Measurements from ENCODE around the gene COL5A1.

COL5A1 gene

DNA sequence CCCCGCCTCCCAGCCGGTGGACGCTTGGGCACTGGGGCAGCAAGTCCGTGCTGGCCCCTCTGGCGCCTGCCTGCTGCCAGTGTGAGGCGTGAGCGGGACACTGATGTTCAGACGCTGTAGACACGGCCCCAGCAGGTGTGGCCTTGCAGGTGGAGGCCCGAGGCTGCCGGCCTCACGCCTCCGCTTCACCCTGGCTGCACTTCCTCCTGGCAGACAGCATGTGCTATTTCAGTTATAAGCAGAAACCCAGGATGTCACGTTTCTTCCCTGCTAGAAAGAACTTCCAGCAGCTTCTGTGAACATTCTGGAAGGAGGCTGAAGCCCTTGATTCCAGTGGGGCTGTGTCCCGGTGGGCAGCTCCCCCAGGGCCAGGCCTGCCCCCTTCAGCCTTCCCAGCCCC, 124.2 kb downstream of the COL5A1 start:
- no peak for DNase-seq (ENCODE audit: low read depth in 2 of 2)

DNA sequence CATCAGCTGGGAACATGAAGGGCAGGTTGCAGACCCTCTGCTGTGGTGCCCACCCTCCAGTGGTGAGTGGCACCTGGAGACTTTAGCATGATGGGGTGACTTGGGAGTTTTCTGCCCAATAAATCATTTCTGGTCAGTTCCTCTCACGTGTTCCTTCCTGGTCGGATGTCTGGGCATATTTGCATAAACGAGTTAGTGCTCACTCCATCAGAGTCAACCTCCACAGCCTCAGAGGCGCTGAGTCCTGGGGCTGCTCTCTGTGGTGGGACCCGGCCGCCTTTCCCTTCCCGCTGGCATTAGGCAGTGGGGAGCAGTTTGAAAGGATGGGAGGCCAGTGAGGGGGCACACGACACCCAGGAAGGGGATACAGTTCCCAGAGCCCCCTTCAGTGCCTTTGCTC, 125.0 kb downstream of the COL5A1 start:
- no peak for DNase-seq (ENCODE audit: low read depth in 2 of 2)

DNA sequence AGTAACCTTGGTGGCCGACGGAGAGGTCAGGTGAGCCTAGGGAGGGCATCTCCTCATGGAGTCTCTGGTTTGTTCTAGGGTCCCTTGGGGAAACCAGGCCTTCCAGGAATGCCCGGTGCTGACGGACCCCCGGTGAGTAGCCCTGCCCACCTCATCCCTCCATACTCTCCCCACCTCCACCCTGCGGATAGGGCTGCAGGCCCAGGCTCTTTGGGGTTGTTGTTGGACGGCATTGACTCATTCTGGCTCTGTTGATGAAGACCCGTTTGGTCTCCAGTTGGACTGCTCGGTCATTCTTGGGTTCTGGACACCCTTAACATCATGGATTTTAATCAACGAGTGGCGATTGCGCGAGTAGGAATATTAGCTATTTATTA, 126.7 kb downstream of the COL5A1 start:
- DNase-seq (ENCODE audit: low read depth in 2 of 2), result no peak

DNA sequence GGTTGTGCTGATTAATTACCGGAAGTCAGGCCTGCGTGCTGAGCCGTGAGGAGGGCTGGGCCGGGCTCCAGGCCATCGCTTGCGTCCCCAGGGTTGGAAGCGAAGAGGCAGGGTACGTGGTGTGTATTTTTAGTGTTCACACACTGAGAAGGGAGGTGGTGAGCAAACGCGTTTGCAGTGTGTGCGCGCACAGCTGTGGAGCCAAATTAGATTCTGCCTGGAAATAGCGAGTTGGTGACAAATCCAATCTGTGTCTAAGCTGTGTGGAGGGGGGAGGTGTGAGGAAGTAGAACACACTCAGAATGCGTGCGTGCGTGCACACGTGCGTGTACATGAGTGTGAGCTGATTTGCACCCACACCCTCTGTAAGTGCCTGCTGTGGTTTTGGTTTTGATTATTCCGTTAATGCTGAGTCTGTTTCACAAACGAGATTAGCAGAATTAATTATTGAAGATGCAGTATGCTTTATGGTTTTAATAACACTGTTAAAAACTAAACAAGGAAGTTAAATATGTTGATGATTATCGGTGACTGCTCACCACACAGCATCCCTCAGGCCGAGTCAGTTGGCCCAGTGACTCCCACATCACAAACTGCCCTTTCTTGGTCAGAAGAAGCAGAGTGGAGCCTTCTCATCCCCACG, 127.2 kb downstream of the COL5A1 start:
- no peak for DNase-seq (ENCODE audit: low read depth in 2 of 2)

DNA sequence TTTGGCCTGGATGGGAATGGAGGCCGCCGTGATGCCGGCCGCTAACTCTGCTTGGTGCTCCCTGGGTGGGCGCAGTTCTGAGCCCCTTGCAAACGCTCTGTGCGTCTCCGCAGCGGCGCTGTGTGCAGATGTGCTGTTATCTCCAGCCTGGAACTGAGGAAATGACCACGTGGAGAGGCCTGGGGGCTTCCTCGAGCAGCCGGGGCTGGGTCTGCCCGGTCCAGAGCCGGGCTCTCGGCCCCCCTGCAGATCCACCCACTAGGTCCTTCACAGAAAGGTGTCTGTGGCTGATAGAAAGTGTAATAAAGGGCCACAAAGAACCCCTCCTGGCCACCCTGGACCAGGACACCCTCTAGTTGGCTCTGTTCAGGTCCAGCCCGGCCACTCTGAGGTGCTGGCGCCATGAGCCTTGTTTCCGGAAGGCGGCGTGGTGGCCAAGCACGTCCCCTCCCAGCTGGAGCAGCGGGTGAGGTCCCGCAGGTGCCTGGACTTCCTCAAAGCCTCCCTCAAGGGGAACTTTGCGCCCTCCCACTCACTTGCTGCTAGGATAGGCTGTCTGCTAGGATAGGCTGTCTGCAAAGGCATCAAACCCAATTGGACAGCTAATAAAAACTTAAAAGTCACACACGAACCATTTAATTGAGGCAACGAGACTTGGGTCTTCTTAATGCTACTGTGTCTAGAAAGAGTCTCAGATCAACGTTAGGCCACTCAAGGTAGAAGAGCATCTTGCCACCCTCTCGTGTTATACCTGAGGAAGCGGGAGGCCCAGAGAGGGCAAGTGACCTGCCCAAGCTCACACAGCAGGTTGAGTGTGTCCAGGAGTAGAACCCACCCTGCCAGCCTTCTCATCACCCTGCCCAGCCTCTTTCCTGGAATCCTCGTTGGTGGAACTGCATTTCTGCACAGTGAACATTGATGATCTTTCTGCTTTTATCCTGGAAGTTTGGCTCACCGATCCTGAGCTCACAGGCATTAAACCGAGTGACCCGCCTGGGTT, 129.7 kb downstream of the COL5A1 start:
- no peak for DNase-seq (ENCODE audit: low read depth in 2 of 2)

DNA sequence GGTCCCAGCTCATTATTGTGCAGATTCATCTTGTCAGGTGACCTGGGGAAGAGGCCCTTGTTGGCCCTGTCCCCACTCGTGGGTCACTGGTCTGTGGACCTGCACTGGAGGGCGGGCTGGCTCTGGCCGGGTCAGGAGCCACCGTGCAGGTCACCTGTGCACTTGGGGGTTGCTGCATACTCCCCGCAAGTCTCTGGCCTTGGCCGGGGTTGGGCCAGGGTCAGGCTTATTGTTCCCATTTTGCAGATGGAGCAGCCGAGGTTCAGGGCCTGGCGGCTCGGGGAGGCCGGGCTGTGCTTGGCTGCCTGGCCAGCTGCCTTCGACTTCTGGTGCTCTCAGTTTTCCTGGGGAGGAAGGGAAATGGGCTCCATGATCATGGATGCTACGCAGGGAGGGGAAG, 130.7 kb downstream of the COL5A1 start:
- DNase-seq (ENCODE audit: low read depth in 2 of 2), result no peak

DNA sequence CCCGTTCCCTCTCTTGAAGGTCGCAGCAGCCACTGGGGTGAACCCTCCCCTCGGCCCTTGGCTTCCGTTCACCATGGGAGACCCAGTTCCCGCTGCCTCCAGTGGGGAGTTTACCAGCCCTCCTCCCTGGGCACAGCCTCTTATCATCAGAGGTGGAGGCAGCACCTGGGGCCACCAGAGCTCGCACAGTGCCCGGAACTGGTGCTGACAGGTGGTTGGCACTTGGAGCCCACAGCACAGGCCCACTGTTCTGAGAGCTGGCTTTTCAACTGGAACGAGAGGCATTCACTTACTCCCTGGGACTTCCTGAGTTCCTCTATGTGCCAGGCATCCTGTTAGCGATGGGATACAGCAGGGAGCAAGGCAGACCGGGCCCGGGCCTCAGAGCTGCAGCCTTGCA, 132.2 kb downstream of the COL5A1 start:
- DNase-seq (ENCODE audit: low read depth in 2 of 2), result no peak

DNA sequence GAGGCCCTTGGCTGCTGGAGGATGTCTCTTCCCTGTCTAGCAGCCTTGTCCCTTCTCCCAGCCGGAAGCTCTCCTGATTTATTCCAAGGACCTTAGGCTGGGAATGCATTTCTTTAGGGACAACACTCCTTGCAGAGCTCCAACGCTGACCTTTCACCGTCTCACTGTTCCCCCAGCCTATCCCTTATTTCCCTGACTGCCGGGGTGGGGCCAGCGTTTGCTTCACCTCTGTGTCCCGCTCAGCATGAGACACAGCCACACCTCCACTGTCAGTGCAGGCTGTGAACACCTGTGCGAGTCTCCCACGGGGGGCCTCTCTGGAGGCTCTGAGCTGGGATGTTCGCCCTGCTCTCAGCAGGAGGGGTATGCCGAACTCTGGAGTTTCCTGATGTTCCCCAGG, 132.8 kb downstream of the COL5A1 start:
- no peak for DNase-seq (ENCODE audit: low read depth in 2 of 2)

DNA sequence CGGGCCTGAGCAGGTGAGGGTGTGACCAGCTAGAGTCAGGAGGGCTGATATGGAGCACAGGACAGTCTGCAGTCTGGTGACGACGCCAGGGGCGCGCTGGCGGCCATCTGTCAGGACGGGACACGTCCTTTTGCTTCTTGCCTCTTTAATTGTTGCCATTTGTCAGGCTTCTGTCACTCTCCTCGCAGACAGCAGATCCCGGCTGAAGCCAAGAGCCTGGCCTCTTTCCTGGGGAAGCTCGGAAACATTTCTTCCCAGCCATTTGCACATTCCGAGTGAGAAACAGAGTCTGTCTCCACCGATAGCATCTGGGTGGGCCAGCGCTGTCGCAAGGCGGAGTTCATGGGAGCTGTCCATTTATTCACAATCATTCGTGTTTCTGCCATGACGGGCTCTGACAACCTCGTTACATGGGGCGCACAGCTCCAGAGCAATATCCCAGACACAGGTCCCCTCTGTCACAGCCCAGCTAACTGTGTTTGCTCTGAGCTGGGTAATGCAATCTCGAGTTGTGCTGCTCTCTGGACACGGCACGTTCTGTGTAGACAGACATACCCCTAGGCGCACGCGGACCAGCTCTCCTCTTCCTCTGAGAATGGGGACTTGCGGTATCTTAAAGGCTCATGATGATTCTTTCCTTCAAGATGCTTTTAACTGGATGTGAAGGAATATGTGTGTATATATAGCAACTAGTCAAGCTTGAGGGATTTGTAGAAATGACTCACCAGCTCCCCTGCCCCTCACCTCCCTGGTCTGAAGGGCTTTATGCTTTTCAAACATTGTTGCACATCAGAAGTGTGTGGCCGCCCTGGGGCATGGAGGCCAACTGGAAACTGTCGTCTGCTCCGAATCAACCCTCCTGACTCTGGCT, 133.7 kb downstream of the COL5A1 start:
- DNase-seq (ENCODE audit: low read depth in 2 of 2), result no peak

DNA sequence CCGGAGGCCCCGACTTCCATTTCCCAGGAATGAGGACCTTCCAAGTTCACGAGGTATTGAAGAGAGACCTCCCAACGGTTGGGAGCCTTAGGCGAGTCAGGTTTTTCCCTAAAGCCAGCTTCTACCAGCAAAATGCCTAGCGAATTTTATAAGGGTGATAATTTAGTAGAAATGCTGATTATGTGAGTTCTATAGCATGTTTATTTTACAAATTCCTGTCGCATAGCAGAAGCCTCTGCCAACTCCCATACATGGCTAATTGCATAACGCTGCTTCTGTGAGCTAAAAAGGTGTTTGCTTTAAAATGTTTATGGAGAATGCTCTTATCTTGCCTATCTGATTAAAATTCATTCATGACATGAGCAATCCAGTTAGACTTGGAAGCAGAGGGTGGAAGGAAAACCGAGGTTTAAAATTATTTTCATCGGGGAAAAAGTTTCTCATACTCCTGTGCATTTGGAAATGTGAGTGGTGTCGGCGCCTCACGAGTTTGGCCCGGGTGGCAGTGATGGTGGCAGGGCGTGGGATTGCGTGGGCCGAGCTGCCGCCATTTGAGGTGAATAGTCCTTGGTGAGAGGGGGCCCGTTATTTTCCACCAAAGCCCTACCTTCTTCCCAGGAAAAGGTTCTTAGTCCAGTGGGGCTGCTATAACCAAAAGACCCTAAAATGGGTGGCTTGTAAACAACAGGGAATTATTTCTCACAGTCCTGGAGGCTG, 134.6 kb downstream of the COL5A1 start:
- no peak for DNase-seq (ENCODE audit: low read depth in 2 of 2)

DNA sequence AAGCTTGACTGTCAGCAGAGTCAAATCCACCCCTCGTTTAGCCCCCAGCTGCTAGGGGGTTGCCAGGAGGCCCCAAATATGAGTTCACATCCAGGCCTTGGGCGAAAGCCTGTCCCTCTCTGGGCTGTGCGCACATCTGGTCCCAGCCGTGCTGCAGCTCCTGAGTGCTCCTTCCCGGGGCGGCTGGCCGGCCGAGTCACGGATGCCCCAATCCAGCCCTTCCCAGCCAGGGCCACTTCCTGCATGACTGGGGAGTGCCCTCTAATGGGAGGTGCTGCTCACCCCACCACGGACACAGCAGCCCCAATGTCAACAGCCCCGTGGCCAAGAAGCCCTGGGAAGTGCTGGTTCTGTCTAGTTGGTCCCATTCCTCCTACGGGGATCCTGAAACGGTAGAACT, 135.6 kb downstream of the COL5A1 start:
- DNase-seq (ENCODE audit: low read depth in 2 of 2), result no peak

DNA sequence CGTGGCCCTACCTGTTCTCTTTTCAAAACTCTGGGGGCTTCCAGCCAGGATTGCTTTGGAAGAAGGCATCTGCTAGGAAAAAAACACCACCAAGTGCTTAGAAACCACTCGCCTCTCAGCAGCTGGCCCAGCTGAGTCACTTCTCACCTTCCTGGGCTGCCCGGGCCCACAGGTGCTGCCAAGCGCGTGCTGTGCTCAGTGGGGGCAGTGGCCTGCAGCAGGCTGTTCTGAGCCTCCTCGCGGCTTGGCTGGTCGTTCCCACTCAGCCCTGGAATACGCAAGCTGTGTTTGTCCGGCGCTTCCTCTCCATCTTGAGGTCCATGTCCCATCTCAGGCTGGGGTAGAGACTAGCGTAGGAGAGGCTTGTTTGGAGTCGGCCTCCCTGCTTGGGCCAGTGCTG, 136.6 kb downstream of the COL5A1 start:
- DNase-seq (ENCODE audit: low read depth in 2 of 2), result no peak

DNA sequence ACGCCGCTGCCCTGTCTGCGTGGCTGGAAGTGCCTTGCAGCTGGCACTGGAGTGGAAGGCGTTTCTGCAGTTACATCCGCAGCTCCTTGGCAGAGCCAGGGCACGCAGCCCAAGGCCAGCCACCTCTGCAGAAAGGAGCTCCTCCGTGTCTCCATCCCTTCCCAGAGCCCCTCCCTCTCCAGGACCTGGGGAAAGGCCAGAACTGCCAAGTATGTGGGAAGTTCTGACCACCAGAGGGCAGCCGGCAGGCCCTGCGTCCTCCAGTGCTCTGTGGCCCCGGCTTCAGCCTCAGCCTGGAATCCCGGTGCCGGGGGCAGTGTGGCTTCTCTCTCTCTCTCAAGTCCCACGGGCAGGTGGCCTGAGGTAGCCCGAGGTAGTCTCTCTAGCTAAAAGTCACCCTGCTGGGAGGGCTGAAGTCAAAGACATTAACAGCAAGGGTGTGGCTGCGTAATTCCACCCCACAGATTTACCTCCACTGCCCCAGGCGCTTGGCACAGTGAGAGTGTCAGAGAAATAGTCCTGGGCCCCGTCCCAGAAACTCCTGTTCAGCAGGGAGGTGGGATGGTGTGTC, 137.3 kb downstream of the COL5A1 start:
- DNase-seq (ENCODE audit: low read depth in 2 of 2), result no peak

DNA sequence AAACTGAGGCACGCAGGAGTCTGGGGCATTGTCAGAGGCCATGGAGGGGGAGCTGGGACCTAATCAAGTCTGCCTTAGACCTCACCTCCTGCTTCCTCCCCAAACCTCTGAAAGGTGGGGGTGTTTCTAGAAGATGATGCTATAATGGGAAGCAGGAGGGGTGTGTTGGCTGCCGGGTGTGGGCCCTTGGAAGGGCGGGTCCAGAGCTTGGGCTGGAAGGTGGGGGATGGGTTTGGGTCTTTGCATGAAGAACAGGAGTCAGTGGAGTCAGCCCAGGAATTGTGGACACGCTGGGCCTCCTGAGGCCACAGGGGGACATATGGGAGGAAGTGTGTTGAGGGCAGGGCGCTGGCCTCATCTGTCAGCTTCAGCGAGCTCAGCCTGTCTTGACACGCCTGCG, 138.0 kb downstream of the COL5A1 start:
- no peak for DNase-seq (ENCODE audit: low read depth in 2 of 2)

DNA sequence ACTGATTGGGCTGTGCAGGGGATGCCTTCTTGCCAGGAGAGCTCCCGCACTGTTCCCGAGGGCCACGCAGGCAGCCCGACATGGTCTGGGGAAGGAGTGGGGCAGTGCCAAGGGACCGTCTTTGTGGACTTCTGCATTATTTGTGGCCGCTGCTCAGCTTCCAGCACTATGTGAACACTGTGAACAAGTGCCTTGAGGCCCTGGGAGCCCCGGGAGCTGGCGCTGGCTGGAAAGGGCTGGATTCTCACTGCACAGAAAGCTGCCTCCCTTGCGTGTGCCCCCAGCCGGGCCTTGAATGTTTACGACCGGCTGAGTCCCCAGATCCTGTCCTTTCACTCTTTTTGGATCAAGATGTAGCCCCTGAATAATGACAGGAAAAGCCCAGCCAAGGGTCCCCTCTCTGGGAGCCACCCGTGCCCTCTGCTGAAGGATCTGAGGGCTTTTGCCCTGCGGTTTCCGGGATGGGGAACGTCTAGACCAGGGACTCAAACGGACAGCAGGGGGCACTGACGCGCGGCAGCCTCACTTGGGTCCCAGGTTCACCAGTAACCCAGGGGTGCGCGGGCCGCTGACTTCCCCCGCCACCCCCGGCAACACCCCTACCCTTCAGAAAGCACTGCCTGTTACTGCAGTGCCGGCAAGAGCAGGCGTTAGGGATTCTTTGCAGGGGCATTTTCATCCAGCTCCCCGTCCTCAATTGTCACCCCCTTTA, 140.1 kb downstream of the COL5A1 start:
- no peak for DNase-seq (ENCODE audit: low read depth in 2 of 2)

DNA sequence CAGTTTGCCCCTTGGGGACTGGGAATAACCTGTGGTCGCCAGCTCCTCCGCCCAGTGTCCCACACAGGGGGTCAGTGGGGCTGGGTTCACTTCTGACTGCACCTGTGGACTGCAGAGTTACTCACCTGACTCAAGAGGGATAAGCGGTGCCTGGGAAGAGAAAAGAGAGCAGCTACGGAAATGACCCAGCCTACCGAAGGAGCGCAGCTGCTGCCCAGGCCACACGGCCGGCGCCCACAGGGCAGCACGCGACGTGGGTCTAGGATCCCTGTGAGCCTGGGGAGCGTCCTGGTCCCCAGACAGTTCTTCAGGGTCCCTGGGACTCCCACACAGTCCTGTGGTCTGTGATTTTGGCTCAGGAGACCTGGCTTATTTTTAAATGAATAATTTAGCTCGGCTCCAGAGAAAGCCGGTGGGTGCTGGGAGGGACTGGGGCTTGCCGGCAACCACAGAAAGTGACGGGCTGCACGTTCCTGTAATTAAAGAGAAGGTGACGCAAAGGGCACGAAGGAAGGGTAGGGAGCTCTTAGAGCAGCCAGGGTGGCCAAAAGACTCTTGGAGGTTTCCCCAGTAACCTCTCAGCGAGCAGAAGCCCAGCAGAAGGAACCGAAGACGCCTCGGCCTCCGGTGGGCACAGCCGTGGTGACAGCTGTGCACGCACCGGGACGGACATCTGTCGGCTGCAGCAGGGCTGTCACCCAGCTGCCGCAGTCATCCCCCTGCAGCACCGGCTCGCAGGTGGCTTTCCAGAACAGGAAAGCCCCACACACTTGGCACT, 141.5 kb downstream of the COL5A1 start:
- no peak for DNase-seq (ENCODE audit: low read depth in 2 of 2)

DNA sequence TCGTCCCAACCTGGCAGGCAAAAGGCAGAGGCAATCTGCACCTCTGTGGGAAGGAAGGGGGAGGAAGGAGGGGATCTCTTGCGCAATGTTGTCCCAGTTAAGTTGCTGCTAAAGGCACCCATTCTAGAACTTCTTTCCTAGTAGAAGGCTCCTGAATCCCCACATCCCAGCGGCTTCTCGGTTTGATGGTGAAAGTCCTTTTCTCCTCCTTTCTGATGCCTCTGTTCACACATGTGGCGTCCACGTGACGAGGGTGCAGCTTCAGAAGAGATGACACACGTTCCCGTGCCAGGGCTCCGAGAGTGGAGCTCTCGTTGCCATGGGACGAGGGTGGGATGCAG, 142.1 kb downstream of the COL5A1 start:
- no peak for DNase-seq (ENCODE audit: low read depth in 2 of 2)

DNA sequence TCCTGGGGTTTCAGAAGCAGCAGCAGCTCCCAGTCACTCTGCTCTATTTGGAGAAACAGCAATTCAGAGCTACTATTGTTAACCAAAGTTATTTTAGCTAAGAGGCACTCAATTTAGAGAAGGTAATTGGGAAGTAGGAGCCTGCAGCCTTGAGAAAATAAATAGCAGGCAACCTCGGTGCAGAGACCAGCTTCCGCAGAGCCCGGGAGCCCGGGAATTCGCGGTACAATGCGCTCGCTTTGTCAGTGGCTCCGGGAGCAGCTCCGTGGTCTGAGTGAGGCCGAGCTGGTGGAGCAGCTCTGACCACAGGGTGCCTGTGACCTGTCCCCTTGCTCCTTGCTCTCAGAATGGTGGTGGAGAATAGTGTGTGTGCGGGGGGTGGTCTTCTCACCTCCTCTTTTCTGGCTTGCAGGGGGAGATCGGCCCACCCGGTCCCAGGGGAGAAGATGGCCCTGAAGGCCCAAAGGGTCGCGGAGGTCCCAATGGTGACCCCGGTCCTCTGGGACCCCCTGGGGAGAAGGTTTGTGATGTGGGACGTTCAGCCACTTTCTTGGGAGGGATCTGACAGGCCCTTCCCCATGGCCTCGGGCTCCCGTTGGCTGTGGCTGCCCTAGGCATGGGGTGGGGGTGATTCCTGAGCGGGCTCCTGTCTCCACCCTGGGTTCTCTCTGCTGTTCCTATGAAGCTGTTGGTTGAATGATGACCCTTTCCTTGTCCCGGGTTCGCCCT, 143.1 kb downstream of the COL5A1 start:
- DNase-seq (ENCODE audit: low read depth in 2 of 2), result no peak
